MCF 10A (cell line): ENCODE measurements around the gene RNGTT. TPM values are rescaled to one million over a fixed set of nuclear protein-coding genes. Genes with fewer than 3 reads are reported as not detected.

Experiments used
- BruUV-seq: library from RNA; stranded (reverse); fragments of 400-500 nt; replicated peaks from 2 replicates; lab custom pipeline; 2021; lab: Mats Ljungman, UMichigan
- CTCF ChIA-PET: fragments of 300-600 bp; sonication (Branson Sonifier 250); formaldehyde crosslinking; extraction: SDS; loops from one replicate; lab custom pipeline; 2021; ENCODE audit warnings: antibody characterized with exemption, inconsistent platforms; lab: Yijun Ruan, JAX
- POLR2A ChIA-PET: fragments of 300-600, 350-650 bp; sonication (Branson Sonifier 250); formaldehyde crosslinking; extraction: SDS; loops from one replicate; lab custom pipeline; 2020; ENCODE audit warnings: antibody characterized with exemption, inconsistent platforms; lab: Yijun Ruan, JAX
- DNase-seq: peaks from one replicate; pipeline ENCODE4 v3.0.0-alpha.2; 2018; ENCODE audit not compliant: unreplicated experiment
- H3K27ac Mint-ChIP-seq: one replicate; pipeline ENCODE4 v1.8.0; 2022; ENCODE audit warnings: mild to moderate bottlenecking, low read depth, mixed read lengths; ENCODE audit not compliant: unreplicated experiment
- H3K27me3 Mint-ChIP-seq: one replicate; pipeline ENCODE4 v1.8.0; 2022; ENCODE audit warnings: mixed read lengths; ENCODE audit not compliant: insufficient read depth, unreplicated experiment
- H3K36me3 Mint-ChIP-seq: one replicate; pipeline ENCODE4 v1.8.0; 2022; ENCODE audit warnings: mild to moderate bottlenecking, moderate library complexity, mixed read lengths; ENCODE audit not compliant: insufficient read depth, unreplicated experiment
- H3K4me1 Mint-ChIP-seq: one replicate; pipeline ENCODE4 v1.8.0; 2022; ENCODE audit warnings: mixed read lengths; ENCODE audit not compliant: insufficient read depth, unreplicated experiment
- H3K4me3 Mint-ChIP-seq: one replicate; pipeline ENCODE4 v1.8.0; 2022; ENCODE audit warnings: mild to moderate bottlenecking, moderate library complexity, mixed read lengths; ENCODE audit not compliant: unreplicated experiment
- H3K9me3 Mint-ChIP-seq: one replicate; pipeline ENCODE4 v1.8.0; 2022; ENCODE audit warnings: mixed read lengths; ENCODE audit not compliant: unreplicated experiment
- intact Hi-C: fragments of 100-400 bp; cut with micrococcal nuclease; formaldehyde crosslinking; loops from 2 replicates; pipeline ENCODE4 v1.14.1; 2022
- total RNA-seq: library from RNA; stranded (reverse); gene quantifications from 2 replicates; pipeline ENCODE4 v1.2.3, GENCODE V29; 2022
- TF ChIP-seq, protein P1 (sequence below): fragments of 200-600 bp; IDR thresholded peaks from one replicate; pipeline ENCODE4 v1.8.0; 2022; ENCODE audit warnings: antibody characterized with exemption, mild to moderate bottlenecking; ENCODE audit not compliant: unreplicated experiment

The RNGTT gene
- total RNA-seq, 1 experiment from 2014 or later = 14.6 TPM

DNA sequence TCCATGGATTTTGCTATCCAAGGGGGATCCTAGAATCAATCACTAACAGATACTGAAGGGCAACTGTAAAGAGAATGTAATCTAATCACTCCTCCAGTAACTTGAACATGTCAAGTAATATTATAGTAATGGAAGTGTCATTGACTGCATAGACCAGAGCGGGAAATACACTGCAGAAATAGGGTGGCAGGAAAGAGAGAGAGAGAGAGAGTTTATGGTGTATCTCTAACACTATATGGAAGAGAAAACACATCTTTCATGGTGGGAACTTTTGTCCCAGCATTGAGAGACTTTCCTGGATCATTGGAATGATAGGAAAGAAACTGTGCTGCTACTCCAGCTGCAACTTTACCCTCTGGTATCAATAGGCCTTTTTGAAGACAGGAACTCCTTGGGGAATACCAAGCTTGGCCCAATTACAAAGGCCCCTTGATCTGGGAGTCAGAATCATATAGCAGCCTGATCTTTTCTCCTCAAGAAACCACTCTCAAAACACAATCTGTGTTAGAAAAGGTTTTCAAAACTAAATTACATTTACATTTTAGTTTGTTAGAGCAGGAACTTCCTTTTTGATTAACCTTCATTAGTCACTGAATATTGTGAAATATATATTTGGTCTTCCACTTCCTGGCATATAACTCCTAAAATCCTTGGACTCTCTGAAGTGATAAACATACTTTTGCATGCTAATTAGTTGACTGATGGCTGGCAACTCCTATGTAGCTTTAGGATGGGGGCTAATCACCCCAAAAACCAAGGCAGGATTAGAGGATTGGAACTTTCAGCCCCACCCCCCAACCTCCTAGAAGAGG is 29.5 kb upstream of the RNGTT start:
- no TSS peak for BruUV-seq
- no peaks in the 10 kb centered on the region for H3K27me3 Mint-ChIP-seq
- H3K4me1 Mint-ChIP-seq = peaks cover 8% of the 10 kb centered on the region
- TF ChIP-seq, protein P1, sequence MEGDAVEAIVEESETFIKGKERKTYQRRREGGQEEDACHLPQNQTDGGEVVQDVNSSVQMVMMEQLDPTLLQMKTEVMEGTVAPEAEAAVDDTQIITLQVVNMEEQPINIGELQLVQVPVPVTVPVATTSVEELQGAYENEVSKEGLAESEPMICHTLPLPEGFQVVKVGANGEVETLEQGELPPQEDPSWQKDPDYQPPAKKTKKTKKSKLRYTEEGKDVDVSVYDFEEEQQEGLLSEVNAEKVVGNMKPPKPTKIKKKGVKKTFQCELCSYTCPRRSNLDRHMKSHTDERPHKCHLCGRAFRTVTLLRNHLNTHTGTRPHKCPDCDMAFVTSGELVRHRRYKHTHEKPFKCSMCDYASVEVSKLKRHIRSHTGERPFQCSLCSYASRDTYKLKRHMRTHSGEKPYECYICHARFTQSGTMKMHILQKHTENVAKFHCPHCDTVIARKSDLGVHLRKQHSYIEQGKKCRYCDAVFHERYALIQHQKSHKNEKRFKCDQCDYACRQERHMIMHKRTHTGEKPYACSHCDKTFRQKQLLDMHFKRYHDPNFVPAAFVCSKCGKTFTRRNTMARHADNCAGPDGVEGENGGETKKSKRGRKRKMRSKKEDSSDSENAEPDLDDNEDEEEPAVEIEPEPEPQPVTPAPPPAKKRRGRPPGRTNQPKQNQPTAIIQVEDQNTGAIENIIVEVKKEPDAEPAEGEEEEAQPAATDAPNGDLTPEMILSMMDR = no peak
- no peaks in the 10 kb centered on the region for H3K9me3 Mint-ChIP-seq
- intact Hi-C loops = no loop called here
- H3K27ac Mint-ChIP-seq = no peak overlapping the region
- CTCF ChIA-PET = interaction anchor here (0.7 to 1.0 kb wide), 5 partner anchors 9 to 127 kb away, joined by 3 to 6 read pairs (median 4); no protein-coding TSS in a partner anchor
- H3K36me3 Mint-ChIP-seq = peaks cover 5% of the 10 kb centered on the region
- no peak for DNase-seq
- POLR2A ChIA-PET = interaction anchor here (0.7 to 2.3 kb wide), 6 partner anchors 9 to 88 kb away, joined by 3 to 11 read pairs (median 4); partner anchors contain the start of genes PNRC1 and RNGTT
- H3K4me3 Mint-ChIP-seq = no peak overlapping the region

DNA sequence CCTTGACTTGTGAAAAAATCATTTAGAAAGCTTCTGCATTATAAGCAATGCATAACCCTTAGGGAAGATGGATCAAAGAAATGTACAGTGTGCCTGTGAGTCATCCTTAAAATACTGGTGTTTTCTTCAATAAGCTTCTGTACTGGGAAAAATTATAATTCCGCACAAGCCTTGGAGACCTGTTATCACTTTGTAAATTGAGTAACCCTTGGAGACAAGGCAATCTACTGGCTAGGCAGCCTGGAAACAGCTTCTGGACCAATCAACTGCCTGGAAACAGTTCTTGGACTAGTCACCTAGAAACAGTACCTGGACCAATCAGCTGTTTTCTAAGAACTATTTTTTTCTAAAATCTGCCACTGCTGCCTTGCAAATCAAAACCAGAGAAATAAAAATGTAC is 25.8 kb upstream of the RNGTT start:
- Mint-ChIP-seq H3K36me3 (peaks cover 5% of the 10 kb centered on the region), H3K9me3 (no peaks in the 10 kb centered on the region), H3K27me3 (no peaks in the 10 kb centered on the region), H3K4me3 (no peak overlapping the region), H3K27ac (no peak overlapping the region), H3K4me1 (peaks cover 8% of the 10 kb centered on the region)
- CTCF ChIA-PET = interaction anchor here (0.7 to 1.2 kb wide), 4 partner anchors 15 to 253 kb away, joined by 3 to 4 read pairs (median 4); no protein-coding TSS in a partner anchor
- POLR2A ChIA-PET = interaction anchor here (0.6 to 1.8 kb wide), 8 partner anchors 10 to 253 kb away, joined by 3 to 8 read pairs (median 4); partner anchors contain the start of gene PNRC1
- no peak for DNase-seq
- TF ChIP-seq, protein P1 = no peak
- BruUV-seq = no TSS peak
- intact Hi-C loops = no loop called here

DNA sequence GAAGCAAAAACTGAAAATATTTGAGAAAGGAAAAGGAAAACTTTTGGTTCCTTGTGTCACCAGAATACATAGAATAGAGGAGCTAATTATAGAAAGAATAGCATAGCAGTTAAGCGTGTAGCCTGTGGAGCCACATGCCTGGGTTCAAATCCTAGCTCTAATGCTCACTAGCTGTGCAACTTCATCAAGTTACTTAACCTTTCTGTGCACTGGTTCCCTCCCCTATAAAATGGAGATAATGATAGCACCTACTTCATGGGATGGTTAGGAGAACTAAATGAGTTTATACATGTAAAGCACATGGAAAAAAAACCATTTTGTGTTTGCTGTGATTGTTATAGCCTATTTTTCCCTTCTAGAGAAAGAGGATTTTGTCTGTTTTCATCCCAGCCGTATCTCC is 24.5 kb upstream of the RNGTT start:
- TF ChIP-seq, protein P1 = no peak
- Mint-ChIP-seq H3K27ac (no peak overlapping the region), H3K4me3 (no peak overlapping the region), H3K27me3 (no peaks in the 10 kb centered on the region), H3K4me1 (peaks cover 4% of the 10 kb centered on the region), H3K9me3 (no peaks in the 10 kb centered on the region), H3K36me3 (peaks cover 5% of the 10 kb centered on the region)
- no peak for DNase-seq
- ChIA-PET POLR2A (interaction anchor here (1.5 to 1.8 kb wide), 4 partner anchors 11 to 94 kb away, joined by 4 to 8 read pairs (median 6); partner anchors contain the start of gene PNRC1), CTCF (interaction anchor here (0.7 to 1.0 kb wide), 2 partner anchors 71 to 140 kb away, joined by 3 read pairs; no protein-coding TSS in a partner anchor)
- BruUV-seq = no TSS peak
- intact Hi-C loops = no loop called here

DNA sequence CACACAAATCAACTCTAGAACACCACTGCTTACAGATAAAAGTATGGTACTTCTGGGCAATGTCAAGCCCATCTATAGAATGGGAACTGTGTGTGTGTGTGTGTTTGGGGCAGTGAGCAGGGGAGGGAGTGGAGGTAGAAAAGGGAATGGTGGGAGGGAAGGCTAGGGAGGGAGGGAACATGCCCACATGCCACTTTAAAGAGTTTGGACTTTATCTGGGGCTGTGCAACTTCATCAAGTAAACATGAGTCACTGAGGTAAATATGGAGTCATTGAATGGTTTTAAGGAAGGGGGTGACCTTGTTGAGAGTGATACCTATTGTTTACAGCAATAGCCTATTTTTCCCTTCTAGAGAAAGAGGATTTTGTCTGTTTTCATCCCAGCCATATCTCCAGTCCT is 22.5 kb upstream of the RNGTT start:
- Mint-ChIP-seq H3K27ac (no peak overlapping the region), H3K36me3 (no peaks in the 10 kb centered on the region), H3K9me3 (no peaks in the 10 kb centered on the region), H3K4me3 (no peak overlapping the region), H3K27me3 (no peaks in the 10 kb centered on the region), H3K4me1 (no peaks in the 10 kb centered on the region)
- intact Hi-C loops = no loop called here
- POLR2A ChIA-PET = interaction anchor here (5.4 kb wide), 1 partner anchor 97 kb away, joined by 165 read pairs; the partner anchor contains the start of gene PNRC1
- no peak for DNase-seq
- TF ChIP-seq, protein P1 = no peak
- BruUV-seq = no TSS peak
- CTCF ChIA-PET = no interaction called here
